ENCODE results near the gene ALDH1A3.

GRCh38 chr15:100898152-100898490, 18.5 kb downstream of the ALDH1A3 start:
- TF ChIP-seq CTCF (conservative IDR thresholded peaks at IDR 0.05 in 1 of 2, IDR thresholded peaks at IDR 0.05 in 1 of 2; ENCODE audit: low read depth in 1 of 2, low read length in 2 of 2), result no peak
- no peak for TF ChIP-seq EZH2 (IDR thresholded peaks at IDR 0.05; ENCODE audit: low read length, missing control alignments)
